Retina (tissue), 1 donor: ENCODE results near the gene PHF5A.

Experiments
- DNase-seq: peaks from one replicate; pipeline ENCODE4 v3.0.0-alpha.2; 2016

Gene PHF5A

GRCh38 chr22:41468381-41469217 lies at the start of gene PHF5A, which contains the start of gene ACO2:
Gene PHF5A (minus strand): TSS chr22:41468692. CDS start chr22:41468653, 39 bp downstream.
Gene ACO2 (plus strand): TSS chr22:41469117. CDS start chr22:41469147, 30 bp downstream.
- DNase-seq: peak; percentile 100

GRCh38 chr22:41518048-41518347 lies 49.5 kb upstream of the PHF5A start:
- DNase-seq: no peak

GRCh38 chr22:41517172-41518047 lies 48.9 kb upstream of the PHF5A start:
- DNase-seq: peak; percentile 82

- DNase-seq: no peak
Measured at GRCh38 chr22:41516462-41516861, 48.0 kb upstream of the PHF5A start.

GRCh38 chr22:41513391-41513790 lies 44.9 kb upstream of the PHF5A start:
- DNase-seq: no peak

- DNase-seq: no peak
Measured at GRCh38 chr22:41512421-41513194, 44.1 kb upstream of the PHF5A start.

GRCh38 chr22:41511521-41511968 lies 43.1 kb upstream of the PHF5A start:
- DNase-seq: no peak

- no peak for DNase-seq
Measured at GRCh38 chr22:41508770-41509170, 40.3 kb upstream of the PHF5A start.

- DNase-seq: no peak
Measured at GRCh38 chr22:41507330-41508063, 39.0 kb upstream of the PHF5A start.

GRCh38 chr22:41505511-41506220 lies 37.2 kb upstream of the PHF5A start:
- DNase-seq: no peak

GRCh38 chr22:41504816-41505215 lies 36.3 kb upstream of the PHF5A start:
- no peak for DNase-seq

- DNase-seq: no peak
Measured at GRCh38 chr22:41504397-41504796, 35.9 kb upstream of the PHF5A start.

- DNase-seq: no peak
Measured at GRCh38 chr22:41501209-41501608, 32.7 kb upstream of the PHF5A start.

- DNase-seq: no peak
Measured at GRCh38 chr22:41500303-41500702, 31.8 kb upstream of the PHF5A start.

GRCh38 chr22:41499624-41500280 lies 31.3 kb upstream of the PHF5A start:
- DNase-seq: no peak

GRCh38 chr22:41498303-41498835 lies 29.9 kb upstream of the PHF5A start:
- DNase-seq: no peak

GRCh38 chr22:41491374-41492100 lies 23.0 kb upstream of the PHF5A start:
- DNase-seq: no peak

GRCh38 chr22:41488596-41489385 lies 20.3 kb upstream of the PHF5A start:
- no peak for DNase-seq

GRCh38 chr22:41488076-41488475 lies 19.6 kb upstream of the PHF5A start:
- no peak for DNase-seq
